Frontal cortex (tissue), 4 donors: ENCODE results near the gene DNAJC5G. TPM values are rescaled to one million over a fixed set of nuclear protein-coding genes. Genes with fewer than 3 reads are reported as not detected.
"Not testable (repeated sequence)": the region's sequence is repeated elsewhere in the genome, so short reads cannot be mapped to it uniquely, and the experiment has no call there.

ENCODE experiments used
- DNase-seq, 2 donors: peaks; one replicate each; pipeline ENCODE4 v3.0.0; 2012; ENCODE audit warnings: low spot score in 2 of 2
- FAIRE-seq: peaks from 2 replicates; lab custom pipeline; 2012; peaks lifted over from hg19 to GRCh38; lab: Jason Lieb, UNC
- total RNA-seq: library from RNA; depleted of rRNA; stranded (reverse); fragments of >200 nt; gene quantifications from one replicate; pipeline ENCODE4 v1.2.3, GENCODE V29; 2014
- donor health status: control.
- donor health status: control.
- donor health status: control.

DNAJC5G gene
- total RNA-seq, 1 donor from 2014 or later: not detected

GRCh38 chr2:27305516-27305915 is 30.3 kb downstream of the DNAJC5G start:
- no peak for FAIRE-seq

GRCh38 chr2:27306136-27306535 is 30.9 kb downstream of the DNAJC5G start:
- DNase-seq (no peak), FAIRE-seq (no peak)

More at GRCh38 chr2:27305516-27305915, 30.3 kb downstream of the DNAJC5G start:
- no peak for DNase-seq

DNA sequence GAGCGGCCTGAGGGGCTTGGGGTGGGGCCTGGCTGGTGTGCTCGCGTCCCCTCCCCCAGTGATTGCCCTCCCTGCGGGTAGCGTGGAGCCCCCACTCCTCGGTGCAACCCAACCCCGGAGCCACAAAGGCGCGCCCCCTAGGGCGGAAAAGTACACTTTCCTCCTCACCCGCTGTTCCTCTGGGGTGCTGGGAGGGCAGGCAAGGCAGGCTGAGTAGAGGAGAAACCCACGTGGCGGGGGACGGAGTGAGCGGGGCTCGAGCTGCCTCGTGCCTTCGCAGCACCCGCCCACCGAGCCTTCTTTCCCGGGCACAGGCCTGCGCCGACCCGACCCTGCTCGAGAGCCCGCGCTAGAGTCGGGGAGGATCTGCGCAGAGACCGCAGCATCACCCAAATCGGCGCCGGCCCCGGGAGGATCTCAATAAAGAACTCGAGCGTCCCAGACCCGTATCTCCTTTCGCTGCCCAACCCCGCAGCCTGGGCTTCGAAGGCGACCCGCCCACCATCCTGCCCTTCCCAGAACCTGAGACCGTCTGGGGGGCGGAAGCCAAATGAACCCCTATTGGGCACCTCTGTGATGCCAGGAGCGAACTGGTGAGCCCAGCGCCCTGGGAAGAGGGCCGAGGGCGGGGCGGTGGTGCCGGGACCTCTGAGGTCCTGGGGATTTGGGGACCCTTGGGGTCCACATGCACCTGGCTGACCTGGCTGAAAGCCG is 31.5 kb downstream of the DNAJC5G start:
- DNase-seq: no peak

GRCh38 chr2:27307287-27307544 is 32.0 kb downstream of the DNAJC5G start:
- no peak for FAIRE-seq
- no peak for DNase-seq

More for the DNA sequence above, 31.5 kb downstream of the DNAJC5G start:
- FAIRE-seq: no peak

DNA sequence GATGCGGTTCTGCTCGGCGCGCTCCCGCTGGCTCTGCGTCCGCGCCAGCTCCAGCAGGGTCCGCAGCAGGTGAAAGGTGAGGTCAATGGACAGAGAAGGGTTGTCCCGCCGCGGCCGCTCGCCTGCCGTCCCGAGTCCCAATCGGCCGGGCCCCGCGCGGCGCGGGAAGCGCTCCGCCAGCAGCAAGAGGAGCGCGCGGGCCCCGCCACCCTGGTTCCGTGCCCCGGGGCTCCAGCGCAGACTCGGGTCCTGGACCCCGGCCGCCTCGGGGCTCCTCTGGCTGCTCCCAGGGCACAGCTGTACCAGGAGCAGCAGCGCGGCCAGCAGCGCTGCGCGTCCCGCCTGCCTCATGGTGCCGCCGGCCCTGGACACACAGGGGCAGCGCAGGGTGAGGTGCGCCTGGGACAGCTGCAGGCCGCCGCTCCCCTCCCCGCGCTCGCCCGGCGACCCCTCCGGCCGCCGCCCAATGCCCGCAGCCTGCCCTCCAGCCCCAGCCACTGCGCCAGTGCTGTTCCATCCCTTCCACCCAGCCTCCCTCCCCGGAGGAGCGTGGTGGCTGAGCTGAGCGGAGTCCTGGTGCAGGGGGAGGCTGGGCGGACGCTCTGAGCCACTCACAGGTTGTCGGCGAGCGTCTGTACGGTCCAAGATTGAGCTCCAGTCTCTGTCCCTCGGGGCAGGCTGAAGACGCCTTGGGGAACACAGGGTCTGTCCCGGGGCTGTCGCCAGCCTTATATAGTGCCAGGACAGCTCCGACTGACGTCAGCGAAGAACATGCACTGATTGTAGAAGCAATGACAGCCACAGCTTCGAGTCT is 32.5 kb downstream of the DNAJC5G start:
- FAIRE-seq (no peak), DNase-seq (no peak)

GRCh38 chr2:27308359-27308881 is 33.2 kb downstream of the DNAJC5G start, which contains the start of gene UCN:
Gene UCN, minus strand, starts transcription at chr2:27308445. Its CDS starts 550 bp downstream, at chr2:27307895.
- FAIRE-seq: no peak

GRCh38 chr2:27309651-27310050 is 34.4 kb downstream of the DNAJC5G start:
- FAIRE-seq (no peak), DNase-seq (no peak)

More at GRCh38 chr2:27308359-27308881, 33.2 kb downstream of the DNAJC5G start, which contains the start of gene UCN:
- DNase-seq: no peak

GRCh38 chr2:27312152-27312551 is 36.9 kb downstream of the DNAJC5G start:
- DNase-seq (no peak), FAIRE-seq (no peak)

DNA sequence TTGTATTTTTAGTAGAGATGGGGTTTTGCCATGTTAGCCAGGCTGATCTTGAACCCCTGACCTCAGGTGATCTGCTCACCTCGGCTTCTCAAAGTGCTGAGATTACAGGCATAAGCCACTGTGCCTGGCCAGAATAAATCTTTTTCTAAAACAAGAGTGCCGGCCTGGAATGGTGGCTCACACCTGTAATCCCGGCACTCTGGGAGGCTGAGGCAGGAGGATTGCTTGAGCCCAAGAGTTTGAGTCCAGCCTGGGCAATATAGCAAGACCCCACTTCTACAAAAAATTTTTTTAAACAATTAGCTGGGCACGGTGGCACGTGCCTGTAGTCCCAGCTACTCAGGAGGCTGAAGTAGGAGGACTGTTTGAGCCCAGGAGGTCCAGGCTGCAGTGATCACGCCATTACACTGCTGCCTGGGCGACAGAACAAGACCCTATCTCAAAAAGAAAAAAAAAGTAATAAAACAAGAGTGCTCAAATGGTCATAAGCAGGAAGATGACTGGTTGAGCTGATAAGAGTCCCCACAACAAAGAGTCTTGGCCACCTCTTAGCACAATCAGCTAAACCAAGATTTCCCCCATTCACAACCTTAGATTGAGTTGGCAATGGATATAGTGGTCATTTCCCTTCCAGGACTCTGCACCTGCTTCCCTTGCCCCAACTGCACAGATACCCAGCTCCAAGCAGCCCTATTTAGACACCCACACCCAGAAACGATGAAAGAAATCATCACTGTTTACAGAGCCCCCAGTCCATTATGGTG is 38.8 kb downstream of the DNAJC5G start:
- no peak for DNase-seq
- FAIRE-seq: no peak

DNA sequence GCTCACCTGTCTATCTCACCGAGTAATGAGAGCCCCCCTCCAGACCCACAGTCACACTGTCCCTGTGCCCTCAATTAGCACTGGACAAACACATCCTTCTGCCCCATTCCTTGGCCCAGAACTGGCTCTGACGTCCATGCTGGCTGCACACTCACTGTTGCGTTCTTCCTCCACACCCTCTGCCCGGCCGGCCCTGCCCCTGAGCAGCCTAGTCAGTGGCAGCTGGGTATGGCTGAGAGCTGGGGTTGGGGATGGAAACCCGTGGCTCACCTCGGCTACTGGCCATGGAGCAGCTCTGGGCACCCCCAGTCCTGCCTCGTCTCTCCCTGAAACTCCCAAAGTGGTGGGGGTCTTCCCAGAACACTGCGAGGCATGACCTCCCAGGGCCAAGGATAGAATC is 39.5 kb downstream of the DNAJC5G start:
- DNase-seq (no peak), FAIRE-seq (no peak)

DNA sequence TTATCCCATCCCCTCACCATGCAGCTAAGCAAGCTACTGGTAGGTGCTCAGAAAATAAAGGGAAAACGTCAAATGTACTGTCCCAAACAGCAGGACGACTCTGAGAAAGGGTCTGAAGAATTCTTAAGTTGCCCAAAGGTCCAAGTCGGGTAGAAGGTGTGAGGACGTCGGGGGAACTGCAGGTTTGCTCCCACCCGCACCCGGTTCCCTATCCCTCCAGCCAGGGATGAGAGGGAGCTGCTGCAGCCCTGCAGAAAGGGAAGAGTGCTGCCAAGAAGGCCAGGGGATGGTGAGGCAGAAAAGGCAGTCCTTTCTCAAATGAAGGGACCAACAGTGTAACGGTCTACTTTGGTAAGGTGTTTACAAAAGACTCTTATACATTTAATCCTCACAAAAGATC is 39.9 kb downstream of the DNAJC5G start:
- DNase-seq (no peak), FAIRE-seq (no peak)

DNA sequence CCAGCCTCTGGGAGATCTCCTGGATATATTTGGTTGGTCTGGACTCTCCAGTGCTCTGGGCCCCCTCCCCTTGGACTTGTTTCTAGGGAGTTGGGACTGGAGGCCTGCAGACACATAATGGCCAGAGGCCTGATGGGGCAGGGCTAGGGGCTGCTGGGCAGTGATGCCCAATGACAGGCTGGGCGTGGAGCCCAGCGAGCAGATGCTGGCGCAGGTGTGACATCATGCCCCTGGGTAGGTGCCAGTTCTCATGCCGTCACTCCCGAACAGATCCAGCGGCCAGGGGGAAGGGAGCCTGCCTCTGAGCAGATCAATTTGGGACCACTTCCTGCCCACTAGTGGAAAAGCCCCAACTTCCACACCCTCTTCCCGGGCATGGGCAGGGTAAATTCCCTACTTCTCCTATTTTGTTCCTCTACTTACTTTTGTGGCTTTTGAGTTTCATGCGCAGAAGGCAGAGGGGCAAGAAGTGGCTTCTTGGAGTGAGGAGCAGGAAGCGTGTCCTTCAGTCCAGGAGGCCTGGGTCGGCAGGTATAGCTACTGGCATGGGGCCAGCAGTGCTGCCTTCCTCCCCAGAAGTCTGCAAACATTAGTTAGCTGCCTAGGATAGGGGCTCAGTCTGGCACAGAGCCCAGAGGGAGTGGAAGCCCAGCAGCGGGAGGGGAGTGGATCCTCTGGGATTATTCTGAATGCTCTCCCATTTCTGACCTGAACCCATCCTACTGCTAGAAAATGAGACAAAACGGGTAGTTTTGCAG is 41.6 kb downstream of the DNAJC5G start:
- FAIRE-seq: no peak
- DNase-seq: peak; percentile 53 to 60

GRCh38 chr2:27319839-27320238 is 44.6 kb downstream of the DNAJC5G start:
- FAIRE-seq, DNase-seq: not testable (repeated sequence)

- FAIRE-seq (no peak), DNase-seq (no peak)
Observed at GRCh38 chr2:27320958-27321543, 45.8 kb downstream of the DNAJC5G start.

DNA sequence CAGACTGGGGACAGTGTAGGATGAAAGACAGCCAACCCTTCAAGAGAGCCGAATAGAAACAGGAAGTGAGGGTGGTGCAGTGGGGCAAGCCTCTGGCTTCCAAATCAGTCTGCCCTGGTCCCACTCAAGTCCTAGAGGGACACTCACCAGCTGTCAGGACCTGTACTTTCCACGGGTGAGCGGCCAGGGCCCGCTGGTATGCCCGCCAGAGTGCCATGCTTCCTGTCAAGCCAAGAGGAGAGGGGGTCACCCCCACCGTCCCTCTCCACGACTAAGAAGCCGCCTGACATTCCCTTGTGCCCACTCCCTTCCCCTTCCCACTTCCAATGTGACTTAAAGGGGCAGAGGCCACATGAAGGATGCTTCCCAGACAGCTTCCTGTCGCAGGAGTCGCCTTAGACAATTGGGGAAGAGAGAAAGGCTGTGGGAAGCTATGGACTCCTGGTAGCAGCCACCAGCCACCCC is 47.1 kb downstream of the DNAJC5G start:
- FAIRE-seq (no peak), DNase-seq (no peak)

DNA sequence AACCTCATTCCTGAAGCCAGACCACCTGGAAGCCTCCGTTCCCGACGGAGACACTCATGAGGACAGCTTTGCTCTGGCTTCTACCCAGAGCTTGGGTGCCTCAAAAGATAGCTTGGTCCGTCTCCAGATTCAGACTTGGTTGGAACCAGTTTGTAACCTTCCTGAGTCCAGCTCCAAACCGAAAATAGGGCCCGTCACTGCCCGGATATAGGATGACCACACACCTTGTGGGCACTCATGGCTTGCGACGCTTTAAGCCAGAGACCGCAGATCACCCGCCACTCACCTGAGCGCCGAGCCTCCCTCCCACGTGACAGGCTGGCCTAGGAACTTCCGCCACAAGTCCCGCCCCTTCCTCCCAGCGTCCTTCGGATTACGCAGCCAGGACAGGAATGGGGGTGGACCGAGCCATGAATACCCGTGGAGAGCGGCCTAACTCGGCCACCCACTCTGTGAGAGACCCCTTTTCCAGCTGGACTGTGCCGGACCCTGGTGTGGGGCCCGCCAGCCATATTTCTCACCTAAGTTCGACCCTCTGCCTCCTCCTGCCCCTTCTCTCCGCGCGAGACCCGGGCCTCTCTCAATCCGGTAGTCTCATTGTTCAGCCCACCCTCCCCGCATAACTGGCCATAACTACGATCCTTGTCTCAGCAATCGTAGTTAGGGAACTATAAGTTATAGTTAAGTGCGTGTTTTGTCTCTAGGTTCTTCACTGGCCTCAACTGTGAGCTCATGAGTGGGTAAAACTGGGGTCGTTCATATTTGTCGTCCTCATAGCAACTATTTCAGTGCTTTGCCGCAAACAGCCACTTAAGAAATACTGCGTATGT is 47.7 kb downstream of the DNAJC5G start, which contains the start of gene MPV17:
Gene MPV17 (minus strand): TSS at position 332 of the 830 bp plus-strand sequence. CDS start 580 bp downstream, outside the sequence.
- no peak for FAIRE-seq
- DNase-seq: peak; percentile 83 to 95

GRCh38 chr2:27323596-27324285 is 48.5 kb downstream of the DNAJC5G start:
- FAIRE-seq (no peak), DNase-seq (no peak)
